HS-5 (cell line): Measurements from ENCODE around the gene CSRP1.
"Not testable (repeated sequence)": the region's sequence is repeated elsewhere in the genome, so short reads cannot be mapped to it uniquely, and the experiment has no call there.

Experiments
- DNase-seq: peaks from one replicate; pipeline ENCODE4 v3.0.0-alpha.2; 2012; ENCODE audit warnings: low read depth

Gene CSRP1

DNA sequence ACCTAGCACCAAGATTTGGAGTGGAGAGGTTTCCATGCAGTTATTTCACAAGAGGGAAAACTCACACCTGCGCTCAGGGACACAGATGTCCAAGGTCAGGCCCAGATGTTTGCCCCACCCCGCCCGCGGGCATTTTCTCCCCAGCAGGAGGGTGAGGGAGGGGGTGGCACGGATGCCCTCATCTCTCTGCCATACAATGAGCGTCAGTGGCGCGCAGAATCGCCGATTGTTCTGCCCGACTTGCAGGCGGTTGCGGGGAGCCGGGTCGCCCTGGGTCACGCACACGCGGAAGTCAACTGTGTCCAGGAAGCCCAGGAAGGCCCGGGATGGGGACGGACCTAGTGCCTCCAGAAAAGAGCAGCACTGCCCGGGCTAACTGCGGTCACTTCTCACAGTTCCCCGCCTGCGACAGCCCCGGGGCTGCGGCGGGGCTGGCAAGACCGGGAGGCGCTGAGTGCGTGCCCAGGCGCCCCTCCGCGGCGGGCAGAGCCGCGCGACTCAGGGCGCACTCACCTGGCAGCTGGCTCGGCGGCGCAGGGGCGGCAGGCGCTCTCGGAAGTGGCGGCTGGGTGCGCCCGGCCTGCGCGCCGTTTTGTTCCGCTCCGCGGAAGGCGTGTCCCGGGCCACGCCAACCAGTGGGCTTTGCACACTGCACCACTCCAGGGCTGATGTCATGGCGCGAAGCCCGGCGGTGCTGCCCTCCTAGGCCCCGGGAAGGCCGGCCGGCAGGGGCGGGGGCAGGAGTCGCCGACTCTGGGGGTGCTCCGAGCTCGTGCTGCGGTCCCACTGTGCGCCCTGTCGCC lies at the start of gene CSRP1:
Gene CSRP1, minus strand, starts transcription at position 567 of the 803 bp plus-strand sequence. CDS start 10,820 bp downstream, outside the sequence.
- no peak for DNase-seq

DNA sequence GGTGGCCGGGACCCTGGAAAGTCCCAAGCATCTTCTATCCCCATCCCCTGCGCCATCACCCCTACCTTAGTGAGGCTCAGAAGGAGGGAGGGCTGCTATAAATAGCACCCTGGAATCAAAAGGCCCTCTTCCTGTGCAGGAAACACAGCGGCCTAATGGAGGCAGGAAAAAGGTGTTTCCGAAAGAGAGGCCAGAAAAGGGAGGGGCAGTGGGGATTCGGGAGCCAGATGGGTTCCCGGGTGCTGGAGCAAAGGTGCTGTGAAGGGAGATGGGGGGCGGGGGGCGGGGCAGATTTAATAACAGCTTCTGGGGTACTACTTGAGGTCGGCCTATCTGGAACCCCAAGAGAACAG lies 48.6 kb upstream of the CSRP1 start:
- no peak for DNase-seq

DNA sequence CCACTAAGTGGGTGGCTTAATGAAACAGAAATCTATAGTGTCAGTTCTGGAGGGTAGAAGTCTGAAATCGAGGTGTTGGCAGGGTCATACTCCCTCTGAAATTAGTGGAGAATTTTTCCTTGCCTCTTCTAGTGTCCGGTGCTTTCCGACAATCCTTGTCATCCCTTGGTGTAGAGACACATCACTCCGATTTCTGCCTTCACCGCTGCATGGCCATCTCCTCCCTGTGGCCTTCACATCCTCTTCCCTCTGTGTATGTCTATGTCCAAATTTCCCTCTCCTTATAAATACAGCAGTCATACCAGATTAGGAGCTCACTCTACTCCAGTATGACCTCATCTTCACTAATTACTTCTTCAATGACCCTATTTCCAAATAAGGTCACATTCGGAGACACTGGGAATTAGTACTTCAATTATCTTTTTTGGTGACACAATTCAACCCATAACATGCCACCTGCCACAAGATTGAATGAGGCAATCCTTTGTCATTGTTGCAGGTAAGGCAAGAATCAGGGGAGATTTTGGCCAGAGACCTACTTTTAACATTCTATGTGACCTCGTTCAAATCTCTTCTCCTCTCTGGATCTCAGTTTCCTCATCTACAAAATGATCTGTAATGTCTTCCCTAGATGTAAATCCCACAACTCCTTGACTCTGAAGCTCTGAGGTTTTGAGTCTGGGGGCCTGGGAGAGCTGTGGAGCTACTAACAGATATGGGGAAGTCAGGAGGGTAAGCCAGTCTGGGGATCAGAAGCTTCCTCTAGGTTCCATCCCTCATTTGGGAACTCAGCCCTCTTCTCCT lies 48.1 kb upstream of the CSRP1 start:
- DNase-seq: no peak

DNA sequence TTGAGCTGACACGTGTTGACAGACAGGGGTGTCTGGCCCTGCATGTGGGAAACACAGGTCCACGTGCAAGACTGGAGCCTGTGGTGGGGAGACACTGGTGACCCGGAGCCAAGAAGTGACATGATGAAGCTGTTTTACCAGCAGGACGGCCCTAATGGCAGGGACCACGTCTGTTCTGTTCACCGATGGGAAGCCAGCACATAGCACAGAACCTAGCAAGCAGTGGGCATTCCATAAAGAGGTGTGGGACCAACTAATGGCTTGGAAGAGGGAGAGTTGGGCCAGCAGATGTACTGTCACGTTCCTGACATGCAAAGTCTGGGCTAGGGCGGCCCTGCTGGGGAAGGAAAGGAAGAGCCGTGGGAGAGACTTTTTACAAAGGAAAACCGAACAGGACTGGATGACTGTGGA lies 47.3 kb upstream of the CSRP1 start:
- DNase-seq: no peak

DNA sequence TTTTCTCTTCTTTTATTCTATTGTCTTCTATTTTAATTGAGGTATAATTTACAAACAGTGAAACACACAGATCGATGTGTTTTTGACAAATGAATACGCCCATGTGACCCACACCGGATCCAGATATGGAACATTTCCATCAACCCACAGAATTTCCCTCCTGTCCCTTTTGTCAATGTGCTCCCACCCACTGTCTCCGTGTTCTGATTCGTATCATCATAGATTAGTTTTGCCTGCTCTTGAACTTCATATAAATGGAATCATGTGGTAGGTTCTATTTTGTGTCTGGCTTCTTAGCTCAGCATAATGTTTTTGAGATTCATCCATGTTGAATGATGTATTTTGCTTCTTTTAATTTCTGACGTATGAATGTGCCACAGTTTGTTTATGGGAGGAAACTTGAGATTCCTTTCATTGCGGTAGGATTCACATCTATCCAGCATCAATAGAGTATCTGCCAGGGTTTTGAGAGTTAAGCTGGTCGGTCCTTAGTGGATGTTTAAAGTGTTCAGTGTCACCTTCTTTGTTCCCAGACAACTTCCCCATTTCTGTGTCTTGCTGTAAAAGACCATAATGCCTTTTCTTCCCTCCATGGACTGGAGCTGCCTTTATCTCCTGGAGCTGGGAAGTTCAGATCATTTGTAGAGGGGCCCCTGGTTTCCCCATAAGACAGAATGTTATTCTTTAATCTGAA lies 46.7 kb upstream of the CSRP1 start:
- DNase-seq: no peak

DNA sequence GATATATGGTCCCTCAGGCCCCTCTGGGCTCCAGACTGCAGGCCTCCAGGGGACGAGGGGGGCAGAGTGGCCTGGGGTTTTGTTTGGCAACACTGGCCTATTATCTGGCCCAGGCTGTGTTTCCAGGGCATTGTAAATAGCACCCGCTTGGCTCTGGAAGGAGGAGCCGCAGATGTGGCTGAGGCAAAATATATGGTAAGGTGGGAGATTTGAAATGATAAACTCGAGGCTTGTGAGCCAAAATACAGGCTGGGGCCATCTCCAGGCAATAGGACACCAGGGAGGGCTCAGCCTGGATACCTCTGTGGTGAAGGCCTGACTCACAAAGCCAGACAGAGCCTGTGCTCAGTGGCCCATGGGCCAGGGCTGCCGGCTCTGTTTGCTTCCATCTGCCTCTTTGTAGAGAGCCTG lies 46.0 kb upstream of the CSRP1 start:
- no peak for DNase-seq

DNA sequence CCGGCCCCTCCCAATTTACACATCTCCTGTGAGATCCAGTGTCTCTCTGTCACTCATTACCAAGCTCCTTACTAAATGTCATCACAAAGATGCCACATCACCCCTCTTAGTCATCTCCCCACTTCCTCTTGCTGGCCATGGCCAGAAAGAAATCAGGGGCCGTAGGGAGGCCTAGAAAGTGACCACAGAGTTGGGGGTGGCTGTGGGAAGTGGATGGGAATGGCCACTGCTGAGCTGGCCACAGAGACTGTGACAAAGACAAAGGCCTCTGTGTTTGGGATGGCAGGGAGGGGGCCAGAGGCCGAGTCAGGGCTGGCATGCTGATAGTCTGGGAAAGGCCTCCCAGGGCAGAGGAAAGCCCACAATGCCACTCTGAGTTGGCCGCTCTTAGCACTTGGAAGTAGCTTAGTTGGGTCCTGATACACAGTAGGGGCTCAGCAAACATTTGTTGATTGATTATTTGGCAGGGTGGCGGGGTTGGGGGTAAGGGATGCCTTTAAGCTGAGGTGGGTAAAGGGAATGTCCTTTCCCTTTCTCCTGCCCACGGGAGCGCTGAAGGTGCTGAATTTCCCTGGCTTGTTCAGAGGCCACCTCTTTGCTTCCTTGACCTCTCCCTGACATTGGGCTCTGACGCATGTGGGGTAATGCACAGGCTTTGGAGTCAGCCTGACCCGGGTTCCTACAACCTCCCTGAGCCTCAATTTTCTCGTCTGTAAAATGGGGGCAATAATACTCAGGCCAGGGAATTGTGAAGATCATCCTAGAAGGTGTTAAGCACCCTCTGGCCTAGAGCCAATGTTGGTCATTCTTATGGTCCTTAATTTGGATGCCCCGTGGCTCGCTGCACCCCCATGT lies 45.2 kb upstream of the CSRP1 start:
- no peak for DNase-seq

DNA sequence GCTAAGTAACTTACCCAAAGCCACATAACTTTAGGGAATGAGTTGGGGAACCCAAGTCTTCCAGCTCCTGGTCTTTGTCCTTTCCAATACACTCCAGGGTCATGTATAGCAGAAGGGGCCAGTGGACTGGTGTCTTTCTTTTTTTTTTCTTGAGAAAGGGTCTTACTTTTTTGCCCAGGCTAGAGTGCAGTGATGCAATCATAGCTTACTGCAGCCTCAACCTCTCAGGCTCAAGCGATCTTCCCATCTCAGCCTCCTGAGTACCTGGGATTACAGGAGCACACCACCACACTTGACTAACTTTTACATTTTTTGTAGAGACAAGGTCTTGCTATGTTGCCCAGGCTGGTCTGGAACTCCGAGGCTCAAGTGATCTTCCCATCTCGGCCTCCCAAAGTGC lies 44.2 kb upstream of the CSRP1 start:
- DNase-seq: no peak

DNA sequence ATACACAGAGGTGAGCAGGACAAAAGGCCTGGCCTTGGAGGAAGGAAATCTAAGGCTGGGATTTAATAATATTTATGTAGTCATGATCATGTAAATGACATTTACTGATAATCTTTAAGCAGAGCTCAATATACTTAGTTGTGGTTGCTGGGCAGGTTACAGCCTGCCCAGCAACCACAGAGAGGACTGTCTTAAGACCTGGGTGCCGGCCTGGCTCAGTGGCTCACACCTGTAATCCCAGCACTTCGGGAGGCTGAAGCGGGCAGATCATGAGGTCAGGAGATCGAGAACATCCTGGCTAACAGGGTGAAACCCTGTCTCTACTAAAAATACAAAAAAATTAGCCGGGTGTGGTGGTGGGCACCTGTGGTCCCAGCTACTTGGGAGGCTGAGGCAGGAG lies 42.6 kb upstream of the CSRP1 start:
- DNase-seq: not testable (repeated sequence)

DNA sequence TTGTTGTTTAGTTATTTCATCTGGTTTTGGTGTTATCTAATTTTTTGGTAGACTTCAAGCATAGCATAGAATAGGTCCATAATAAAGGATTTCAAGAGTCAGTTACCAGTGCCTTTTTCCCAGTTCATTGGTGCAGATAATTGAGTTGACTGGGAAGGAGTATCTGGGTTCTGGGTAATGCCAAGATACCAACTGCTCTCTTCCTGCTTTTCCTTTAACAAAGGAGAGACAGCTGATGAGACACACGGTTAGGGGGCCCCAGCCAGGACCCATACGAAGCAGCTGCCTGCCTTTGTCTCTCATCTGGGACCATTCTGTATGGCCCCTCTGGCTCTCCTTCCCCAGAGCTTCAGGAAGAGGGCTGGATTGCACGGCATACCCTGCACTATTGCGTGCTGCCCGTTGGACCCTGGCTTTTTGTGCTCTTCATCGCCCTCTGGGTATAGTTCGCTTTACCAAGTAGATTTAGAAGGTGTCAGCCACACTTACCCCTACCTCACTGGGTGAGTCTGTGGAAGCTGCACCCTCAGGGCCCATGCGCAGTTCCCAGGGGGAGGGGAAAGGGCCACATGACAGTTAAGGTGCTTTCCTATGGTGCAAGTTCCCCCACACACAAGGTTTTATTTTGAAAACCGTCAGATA lies 39.0 kb upstream of the CSRP1 start:
- no peak for DNase-seq

DNA sequence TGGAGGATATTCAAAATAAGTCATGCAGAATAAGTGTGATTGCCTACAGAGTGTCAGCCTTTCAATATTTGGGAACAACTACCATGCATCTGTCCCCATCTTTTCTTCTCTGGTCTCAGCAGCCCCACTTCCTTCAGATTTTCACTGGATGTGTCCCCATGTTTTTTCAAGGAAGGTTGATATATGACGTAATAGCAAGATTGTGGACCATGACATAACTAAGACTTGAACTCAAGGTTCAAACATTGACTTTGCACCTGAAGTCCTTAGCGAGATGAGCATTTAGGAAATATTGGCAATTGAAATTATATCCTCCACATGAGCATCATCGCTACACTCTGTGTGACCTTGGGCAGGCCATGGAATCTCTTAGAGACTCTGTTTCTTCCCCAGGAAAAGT lies 37.8 kb upstream of the CSRP1 start:
- DNase-seq: no peak

DNA sequence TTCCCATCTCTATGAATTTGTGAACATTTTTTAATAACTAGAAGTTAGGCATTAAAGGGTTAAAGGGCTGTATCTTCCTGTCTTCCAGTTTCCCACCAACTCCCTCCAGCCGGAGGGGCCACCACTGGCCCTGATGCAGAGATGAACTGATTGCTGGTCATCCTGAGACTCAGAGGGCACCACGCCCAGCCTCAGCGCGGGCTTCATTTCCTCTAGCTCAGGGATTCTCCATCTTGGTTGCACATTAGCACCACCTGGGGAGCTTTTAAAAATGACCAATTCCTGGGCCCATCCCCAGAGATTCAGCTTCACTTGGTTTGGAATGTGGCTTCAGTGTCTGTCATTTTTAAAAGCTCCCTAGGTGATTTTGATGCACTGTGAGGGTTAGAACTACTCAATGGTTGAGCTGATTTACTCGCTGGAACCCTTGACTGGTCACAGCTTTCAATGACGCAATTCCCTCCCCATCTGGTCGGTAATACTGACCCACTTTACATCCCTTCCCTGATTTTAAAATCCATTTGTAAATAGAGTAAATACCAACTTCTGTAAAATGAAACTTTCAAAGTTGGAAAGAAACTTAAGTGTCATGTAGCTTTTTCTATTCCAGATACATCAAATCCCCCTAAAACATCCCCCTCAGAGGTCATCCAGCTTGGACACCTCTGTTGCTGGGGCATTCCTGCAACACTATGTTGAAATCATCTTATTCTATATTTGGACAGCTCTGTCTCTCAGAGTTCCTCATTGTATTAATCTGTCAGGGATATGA lies 37.1 kb upstream of the CSRP1 start:
- no peak for DNase-seq

DNA sequence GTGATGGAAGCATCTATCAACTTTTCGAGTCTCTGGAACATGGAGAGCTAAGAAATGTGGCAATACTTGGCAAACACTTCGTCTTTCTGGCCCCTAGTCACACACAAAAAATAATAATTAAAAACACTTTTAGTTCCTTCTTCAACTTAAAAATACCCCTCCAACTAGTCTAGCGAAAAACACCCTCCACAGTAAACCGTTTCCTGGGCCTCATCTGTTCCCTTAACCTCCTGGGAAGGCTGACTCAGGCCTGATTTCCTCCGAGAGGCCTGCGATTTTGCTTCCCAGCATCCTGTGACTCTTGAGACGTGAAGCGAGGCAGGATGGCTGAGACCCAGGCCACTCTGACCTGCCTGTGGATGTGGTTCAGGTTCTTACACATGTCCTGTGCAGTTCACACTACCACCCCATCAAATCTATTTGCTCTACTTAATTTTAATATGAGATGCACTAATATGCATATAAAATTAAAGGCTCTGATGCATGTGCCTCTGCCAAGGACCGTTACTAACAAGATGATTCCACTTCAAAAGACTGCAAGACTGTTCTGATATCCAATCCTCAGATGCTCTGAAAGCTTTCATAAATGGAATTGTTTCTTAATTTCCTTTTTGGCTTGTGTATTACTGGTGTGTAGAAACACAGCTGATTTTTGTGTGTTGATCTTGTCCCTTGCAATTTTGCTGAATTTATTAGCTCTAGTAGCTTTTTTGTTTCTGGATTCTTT lies 35.5 kb upstream of the CSRP1 start:
- no peak for DNase-seq

DNA sequence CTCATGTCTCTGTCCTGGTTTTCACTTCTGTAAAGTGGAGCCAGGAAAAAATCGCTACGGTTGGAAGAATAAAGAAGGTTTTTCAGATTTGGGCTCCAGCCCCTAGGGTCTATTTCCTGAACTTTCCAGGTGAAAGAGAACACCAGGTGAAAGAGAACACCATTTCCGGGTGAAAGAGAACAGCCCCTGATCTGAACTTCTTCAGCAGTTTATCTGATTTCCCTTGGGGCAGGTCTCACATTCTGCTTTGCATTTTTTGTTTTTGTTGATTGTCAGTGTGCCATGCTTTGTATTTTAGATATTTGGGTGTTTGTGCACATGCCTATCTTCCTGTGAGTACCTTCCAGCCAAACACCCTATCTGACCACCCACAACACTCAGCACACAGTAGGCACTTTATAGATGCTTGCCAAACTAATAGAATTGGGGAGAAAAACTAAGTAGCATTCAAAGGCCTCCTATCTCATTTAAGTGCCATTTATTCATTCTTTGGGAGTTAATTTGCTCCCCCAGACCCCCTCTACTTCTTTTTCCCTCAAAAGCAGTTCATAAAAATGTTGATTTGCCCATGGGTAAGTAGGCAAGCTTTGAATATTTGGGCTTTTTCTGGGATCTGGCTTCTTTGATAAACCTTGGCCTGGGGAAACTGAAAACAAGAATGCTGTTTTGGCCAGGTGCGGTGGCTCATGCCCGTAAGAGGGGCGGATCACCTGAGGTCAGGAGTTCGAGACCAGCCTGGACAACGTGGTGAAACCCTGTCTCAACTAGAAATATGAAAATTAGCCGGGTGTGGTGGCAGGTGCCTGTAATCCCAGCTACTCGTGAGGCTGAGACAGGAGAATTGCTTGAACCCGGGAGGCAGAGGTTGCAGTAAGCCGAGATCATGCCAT lies 34.2 kb upstream of the CSRP1 start:
- DNase-seq: no peak

DNA sequence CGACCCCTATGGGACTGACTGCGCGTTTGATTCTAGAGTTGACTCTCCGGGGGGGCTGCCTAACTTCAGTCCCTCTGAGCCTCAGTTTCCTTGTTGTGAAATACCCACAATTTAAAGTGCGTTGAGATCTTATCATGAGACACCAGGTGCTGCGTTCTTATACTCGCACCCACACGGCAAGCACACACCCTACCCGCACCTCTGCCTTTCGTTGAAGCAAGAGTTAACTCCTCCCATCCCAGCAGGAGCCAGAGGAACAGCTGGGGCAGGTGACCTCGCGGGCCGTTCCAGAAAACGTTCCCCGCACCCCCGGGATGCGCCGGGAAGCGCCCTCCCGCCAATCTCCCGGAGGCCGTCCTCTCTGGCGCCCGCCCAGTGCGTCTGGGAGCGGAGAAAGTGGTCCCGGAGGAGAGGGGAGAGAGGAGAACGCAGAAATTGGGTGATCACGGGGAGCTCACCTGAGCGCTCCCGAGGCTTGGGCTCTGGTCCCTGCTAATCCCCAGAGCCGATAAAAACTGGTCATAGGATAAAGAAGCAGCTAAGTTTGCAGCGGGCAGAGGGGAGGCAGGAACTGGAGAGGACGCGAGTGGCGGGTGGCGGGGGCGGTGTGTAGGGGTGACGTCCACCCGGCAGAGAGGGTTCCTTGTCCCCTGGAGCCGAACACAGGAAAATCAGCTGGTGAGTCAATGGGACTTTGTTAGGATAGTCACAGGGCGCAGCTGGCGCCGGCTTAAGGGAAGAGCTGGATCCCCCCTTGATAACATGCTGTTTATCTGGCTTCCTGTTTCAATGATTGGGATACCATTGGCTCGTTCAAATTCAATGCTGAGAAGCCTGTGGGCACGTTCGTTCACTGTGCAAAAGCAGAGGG lies 32.9 kb upstream of the CSRP1 start:
- no peak for DNase-seq

DNA sequence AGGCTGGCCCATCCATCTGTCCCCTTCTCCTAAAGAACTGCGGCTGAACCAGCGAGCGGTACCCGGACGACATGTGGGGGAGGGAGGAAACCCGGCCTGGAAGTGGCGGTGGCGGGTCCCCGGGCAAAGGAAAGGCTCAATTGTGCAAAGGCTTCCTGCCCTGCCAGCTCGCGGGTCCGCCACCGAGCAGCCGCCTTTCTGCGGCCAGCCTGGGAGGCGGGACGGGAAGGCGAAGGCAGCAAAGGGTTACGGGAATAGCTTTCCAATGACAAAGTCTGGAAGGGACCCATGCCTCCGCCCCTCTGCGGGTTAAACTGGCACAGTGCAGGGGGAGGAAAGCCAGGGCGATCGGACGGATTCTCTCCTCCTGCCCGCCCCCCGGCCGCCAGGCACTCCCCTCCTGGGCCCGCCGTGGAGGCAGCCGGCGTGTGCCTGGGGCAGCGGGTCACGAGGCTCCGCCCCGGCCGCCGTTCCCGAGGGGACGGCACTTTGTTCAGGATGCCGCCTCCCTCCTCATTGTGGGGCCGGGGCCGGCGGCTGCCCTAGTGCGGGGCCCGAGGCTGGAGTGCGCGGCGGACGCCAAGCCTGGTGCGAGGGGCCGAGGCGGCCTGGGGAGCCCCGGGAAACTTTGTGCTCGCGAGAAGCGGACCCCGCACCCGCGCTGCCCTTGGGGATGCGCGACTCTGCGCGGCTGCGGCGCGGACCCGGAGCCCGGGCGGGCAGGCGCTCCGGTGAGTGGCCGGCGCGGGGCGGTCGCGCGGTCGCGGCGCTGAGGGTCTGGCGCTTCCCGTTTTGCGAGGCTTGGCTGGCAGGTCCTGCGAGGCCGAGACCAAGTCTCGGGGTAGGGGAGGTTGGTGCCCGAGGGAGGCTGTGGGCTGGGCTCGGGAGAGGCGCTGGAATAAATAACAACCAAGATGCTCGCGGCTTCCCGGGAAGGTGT lies 32.0 kb upstream of the CSRP1 start, which contains the start of gene NAV1:
Gene NAV1, plus strand, starts transcription at position 516 of the 940 bp plus-strand sequence. CDS start 83,758 bp downstream, outside the sequence.
- DNase-seq: no peak
